ENCODE results near the gene OR51E1.

OR51E1 gene

GRCh38 chr11:4643682-4644081 lies at the start of gene OR51E1:
OR51E1 (plus strand) TSS chr11:4643982; CDS start chr11:4652527, 8,545 bp downstream.
- no peak for DNase-seq (ENCODE audit: low spot score)
- in situ Hi-C loops (cut with MboI; ENCODE audit: low sequenced_read_pairs, unreplicated experiment): loop anchor here (10.0 to 25.0 kb wide), 2 partner anchors 361 to 744 kb away; partner anchors contain the start of gene OR51M1
- TF ChIP-seq CTCF (IDR thresholded peaks at IDR 0.05; ENCODE audit: borderline replicate concordance, control extremely low read depth, extremely low read depth, insufficient read depth, missing control alignments): no peak

GRCh38 chr11:4605057-4605456 lies 38.7 kb upstream of the OR51E1 start:
- in situ Hi-C loops (cut with MboI; ENCODE audit: low sequenced_read_pairs, unreplicated experiment): no loop called here
- no peak for DNase-seq (ENCODE audit: low spot score)

GRCh38 chr11:4606231-4607015 lies 37.4 kb upstream of the OR51E1 start:
- DNase-seq (ENCODE audit: low spot score): no peak

More at GRCh38 chr11:4605057-4605456, 38.7 kb upstream of the OR51E1 start:
- TF ChIP-seq CTCF (IDR thresholded peaks at IDR 0.05; ENCODE audit: borderline replicate concordance, control extremely low read depth, extremely low read depth, insufficient read depth, missing control alignments): no peak

GRCh38 chr11:4607096-4607495 lies 36.7 kb upstream of the OR51E1 start:
- no peak for DNase-seq (ENCODE audit: low spot score)
- no peak for TF ChIP-seq CTCF (IDR thresholded peaks at IDR 0.05; ENCODE audit: borderline replicate concordance, control extremely low read depth, extremely low read depth, insufficient read depth, missing control alignments)
- in situ Hi-C loops (cut with MboI; ENCODE audit: low sequenced_read_pairs, unreplicated experiment): no loop called here

More at GRCh38 chr11:4606231-4607015, 37.4 kb upstream of the OR51E1 start:
- in situ Hi-C loops (cut with MboI; ENCODE audit: low sequenced_read_pairs, unreplicated experiment): no loop called here
- TF ChIP-seq CTCF (IDR thresholded peaks at IDR 0.05; ENCODE audit: borderline replicate concordance, control extremely low read depth, extremely low read depth, insufficient read depth, missing control alignments): no peak

- DNase-seq (ENCODE audit: low spot score): peak; percentile 96
- in situ Hi-C loops (cut with MboI; ENCODE audit: low sequenced_read_pairs, unreplicated experiment): no loop called here
- no peak for TF ChIP-seq CTCF (IDR thresholded peaks at IDR 0.05; ENCODE audit: borderline replicate concordance, control extremely low read depth, extremely low read depth, insufficient read depth, missing control alignments)
These were observed 35.8 kb upstream of the OR51E1 start, which contains the start of gene TRIM68 for GRCh38 chr11:4607781-4608666. TRIM68 (minus strand) TSS chr11:4608231; CDS start chr11:4605504, 2,727 bp downstream.

GRCh38 chr11:4610258-4610935 lies 33.4 kb upstream of the OR51E1 start:
- no peak for DNase-seq (ENCODE audit: low spot score)
- in situ Hi-C loops (cut with MboI; ENCODE audit: low sequenced_read_pairs, unreplicated experiment): no loop called here
- TF ChIP-seq CTCF (IDR thresholded peaks at IDR 0.05; ENCODE audit: borderline replicate concordance, control extremely low read depth, extremely low read depth, insufficient read depth, missing control alignments): no peak
